NCI-H82 treated with DMSO at 0.1 percent for 48 hours (cell line): Measurements from ENCODE around the gene CYFIP1.

Experiments
- DNase-seq: peaks from one replicate; lab custom pipeline; 2025; ENCODE audit not compliant: unreplicated experiment; lab: John Stamatoyannopoulos, UW

Gene CYFIP1

DNA sequence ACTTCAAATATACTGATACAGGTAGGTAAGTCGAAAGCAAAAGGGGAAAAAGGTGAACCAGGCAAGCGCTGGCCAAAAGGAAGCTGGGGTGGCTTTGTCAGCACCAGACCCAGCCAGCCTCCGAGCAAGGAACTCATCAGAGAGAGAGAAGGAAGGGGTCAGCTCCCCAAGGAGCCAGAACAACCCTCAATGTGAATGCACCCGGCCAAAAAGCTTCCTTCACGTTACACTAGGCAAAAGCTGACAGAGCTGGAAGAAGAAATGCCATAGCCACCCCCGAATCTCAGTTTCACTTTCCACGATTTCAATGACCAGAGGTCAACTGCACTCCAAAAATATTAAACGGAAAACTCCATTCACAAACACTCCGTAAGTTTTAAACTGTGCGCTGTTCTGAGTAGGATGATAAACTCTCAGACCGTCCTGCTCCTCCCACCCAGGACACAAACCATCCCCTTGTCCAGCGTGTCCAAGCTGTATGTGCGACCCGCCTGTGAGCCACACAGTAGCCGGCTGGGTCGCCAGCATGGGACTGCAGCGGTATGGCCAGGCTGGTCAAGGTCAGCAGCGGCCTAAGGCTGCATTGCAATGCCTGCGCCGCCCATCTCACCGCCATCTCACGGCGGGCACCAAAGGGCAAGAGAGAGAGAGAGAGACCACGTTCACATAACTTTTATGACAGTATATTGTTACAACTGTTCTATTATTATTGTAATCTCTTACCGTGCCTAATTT lies 29.7 kb downstream of the CYFIP1 start:
- no peak for DNase-seq

DNA sequence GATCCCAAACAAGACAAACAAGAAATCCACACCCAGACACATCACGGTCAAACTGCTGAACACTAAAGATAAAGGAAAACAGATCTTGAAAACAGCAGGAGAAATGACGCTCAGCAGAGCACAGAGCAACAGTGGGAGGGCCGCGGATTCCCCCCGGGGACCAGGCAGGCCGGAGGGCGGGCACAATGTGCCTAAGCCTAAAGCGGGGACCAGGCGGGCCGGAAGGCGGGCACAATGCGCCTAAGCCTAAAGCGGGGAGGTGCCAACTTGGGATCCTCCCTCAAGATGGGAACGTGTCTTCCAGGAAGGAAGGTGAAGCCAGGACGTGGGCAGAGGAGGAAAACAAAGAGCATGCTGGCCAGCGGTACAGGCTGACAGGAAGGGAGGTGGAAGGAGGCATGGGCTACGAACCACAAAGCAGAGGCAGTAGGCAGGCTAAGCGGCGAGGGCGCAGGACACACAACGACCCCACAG lies 31.1 kb downstream of the CYFIP1 start:
- DNase-seq, result no peak

DNA sequence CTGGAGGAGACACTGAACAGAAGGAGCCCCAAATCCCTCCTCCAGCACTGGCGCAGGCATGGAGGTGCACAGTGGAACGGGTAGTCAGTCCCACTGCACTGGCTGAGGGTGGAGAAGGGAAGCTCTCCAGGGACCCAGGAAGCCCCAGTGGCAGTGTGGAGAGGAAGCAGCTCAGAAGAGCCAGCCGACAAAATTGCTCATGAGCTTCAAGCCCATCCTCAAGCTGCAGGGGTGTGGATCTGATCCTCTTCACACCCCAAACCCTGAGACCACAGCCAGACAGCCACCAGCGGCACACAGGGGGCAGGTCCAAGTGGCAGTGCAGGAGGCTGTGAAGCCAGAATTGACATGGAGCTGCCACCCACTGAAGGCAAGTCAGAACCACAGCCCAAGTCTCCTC lies 32.1 kb downstream of the CYFIP1 start:
- DNase-seq, result no peak

DNA sequence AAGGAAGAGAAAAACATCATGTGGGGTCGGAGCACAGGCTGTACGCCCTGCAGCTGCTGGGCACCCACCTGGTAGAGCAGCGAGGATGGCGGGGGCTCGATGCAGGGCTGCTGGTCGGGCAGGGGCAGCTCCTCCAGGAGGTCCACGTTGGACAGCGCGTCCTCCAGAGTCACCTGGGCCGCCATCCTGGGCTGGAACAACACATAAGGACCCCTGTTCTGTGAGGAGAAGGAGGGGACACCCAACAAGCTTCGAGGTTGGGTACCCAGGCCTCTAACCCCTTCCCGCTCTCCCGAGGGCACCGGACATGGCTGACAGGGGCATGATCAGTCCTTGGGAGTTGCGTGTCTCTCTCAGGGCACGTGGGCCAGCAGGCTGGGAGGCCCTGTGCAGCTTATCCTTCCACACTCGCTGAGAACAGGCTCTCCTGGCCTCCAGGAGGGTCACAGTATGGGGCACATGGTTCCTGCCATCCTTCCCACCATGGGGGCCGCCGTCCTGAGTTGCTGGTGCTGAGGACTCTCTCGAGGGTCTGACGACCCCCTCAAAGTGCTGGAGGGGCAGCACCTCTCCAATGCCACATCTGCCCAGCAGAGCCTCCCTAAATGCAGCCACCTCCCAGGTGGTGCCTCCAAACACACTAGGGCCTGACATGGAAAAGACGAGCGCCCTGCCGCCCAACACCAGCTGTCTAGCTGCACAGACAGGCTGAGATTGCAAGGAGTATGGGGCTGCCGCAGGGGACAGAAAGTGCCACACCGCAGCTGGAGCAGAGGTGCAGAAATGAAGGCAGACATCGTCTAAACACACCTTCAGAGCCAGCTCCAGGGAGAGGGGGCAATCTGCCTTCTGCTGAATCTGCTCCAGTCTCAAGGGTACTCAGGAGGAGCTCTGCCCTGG lies 32.8 kb downstream of the CYFIP1 start:
- no peak for DNase-seq

DNA sequence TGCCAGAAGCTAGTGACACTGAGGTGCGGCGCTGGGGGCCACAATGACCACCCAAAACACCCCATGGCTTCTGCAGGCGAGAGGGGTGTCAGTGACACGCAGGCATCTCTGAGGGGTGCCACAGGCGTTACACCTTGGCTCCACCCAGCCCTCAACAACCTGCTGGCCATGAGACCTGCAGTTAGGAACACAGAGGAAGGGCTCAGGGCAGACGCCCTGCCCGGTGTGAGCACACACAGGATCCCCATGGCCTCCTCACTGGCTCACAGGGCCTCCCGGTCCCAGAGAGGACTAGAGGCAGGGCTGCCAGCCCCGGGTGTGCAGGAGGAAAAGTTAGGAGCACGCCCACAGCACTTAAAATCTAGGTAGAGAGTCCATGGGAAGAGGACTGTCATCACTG lies 35.1 kb downstream of the CYFIP1 start:
- DNase-seq, result no peak

DNA sequence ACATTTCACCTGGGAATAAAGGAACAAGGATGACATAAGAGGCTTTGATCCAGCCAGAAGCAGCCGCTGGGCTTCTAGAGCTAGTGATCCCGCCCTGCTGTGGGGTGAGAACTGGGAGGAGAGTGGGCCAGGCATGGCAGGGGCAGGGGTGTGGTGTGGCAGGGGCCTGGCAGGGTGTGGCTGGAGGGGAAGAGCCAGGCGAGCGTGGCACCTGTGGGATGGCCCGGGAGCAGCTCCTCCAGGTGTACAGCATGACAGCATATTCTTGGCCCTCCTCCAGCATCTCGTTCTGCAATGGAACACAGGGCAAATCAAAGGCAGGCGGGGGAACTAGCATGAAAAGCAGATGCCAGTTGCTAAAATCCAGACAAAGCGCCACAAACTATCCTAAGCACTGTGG lies 35.5 kb downstream of the CYFIP1 start:
- DNase-seq, result no peak

DNA sequence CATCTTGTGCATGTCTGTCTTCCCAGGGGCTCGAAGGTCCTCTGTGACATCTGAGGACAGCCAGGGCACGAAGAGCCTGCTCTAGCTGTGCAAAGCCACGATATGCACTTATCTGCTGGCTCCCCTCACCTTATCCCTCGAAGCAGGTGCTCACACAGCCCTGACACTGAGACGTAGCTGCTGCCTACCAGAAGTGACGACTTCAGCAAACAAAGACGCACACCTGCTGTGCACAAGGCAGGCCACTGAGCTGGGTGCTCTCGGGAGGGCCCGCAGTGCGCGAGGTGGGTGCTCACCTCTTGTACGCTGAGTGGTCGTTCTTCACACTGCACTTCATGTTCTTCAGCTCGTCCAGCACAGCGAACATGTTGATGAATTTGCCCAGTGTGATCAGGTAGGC lies 37.3 kb downstream of the CYFIP1 start:
- no peak for DNase-seq

DNA sequence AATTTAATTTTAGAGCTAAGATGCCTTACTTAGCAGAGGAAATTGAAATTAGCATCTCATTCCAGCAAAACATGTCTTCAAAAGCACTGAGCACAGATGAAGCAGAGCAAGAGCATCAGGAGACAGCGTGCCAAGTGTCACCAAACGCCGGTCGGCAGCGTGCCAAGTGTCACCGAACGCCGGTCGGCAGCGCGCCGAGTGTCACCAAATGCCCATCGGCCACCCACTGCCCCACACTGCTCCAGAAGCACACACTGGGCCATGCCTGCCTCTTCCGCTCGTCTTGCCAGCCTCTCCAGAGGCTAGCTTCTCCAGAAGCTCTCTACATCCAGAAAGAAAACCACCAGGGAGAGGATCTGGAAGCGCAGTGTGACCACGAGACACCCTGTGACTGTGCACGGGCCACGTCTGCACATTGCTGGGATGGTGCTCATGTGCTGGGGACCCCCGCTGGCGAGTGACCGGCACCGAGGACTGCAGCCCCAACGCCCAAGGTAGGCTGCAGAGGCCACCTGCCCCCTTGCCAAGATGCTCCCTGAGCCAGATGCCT lies 37.8 kb downstream of the CYFIP1 start:
- no peak for DNase-seq

DNA sequence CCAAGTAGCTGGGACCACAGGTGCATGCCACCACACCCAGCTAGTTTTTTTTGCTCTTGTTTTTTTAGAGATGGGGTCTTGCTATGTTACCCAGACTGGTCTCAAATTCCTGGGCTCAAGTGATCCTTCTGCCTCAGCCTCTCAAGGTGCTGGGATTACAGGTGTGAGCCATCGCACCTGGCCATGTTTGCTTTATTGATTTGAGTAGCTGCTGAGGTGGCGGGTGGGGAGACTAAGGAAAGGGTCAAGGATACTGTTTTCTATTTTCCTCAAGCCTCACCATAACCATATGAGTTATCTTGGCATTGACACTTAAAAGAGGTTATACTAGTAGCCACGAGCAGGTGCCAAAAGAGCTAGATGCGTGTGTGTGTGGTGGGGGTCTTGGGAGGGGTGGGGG lies 39.0 kb downstream of the CYFIP1 start:
- DNase-seq, result no peak

DNA sequence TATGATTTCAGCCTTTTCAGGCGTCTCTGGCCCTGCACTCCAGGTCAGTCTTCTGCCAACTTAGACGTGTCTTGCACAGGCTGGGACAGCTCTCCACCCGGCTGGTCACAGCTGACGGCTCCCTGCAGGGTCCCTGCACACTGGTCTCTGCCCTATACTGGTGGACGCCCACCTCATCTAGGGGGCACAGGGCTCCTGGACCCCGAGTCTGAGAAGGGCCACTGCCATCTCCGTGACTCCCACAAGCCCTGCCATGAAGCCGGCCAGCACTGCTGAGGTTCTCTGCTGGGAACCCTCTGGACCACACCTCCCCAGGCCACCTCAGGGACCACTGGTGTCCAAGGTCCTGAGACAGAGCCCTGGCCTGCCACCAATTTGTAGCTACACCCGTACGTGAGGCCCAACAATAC lies 40.5 kb downstream of the CYFIP1 start:
- no peak for DNase-seq

DNA sequence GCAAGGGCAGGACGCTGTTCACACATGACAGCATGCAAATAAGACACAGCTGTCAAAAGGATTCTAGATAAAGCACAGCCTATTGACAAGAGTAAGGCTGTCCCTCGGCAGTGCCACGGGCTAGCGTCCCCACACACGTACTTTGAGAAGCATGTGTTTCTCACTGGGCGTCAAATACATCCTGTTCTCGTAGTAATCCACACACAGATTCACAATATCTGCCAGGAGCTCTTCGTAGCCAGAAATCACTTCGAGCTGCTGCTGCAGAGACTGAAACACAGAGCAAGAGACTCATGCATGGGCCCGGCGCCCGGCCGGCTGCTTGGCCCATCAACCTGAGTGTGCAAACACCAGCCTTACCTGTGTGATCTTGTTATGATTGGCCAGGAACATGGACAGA lies 41.1 kb downstream of the CYFIP1 start:
- DNase-seq, result no peak

DNA sequence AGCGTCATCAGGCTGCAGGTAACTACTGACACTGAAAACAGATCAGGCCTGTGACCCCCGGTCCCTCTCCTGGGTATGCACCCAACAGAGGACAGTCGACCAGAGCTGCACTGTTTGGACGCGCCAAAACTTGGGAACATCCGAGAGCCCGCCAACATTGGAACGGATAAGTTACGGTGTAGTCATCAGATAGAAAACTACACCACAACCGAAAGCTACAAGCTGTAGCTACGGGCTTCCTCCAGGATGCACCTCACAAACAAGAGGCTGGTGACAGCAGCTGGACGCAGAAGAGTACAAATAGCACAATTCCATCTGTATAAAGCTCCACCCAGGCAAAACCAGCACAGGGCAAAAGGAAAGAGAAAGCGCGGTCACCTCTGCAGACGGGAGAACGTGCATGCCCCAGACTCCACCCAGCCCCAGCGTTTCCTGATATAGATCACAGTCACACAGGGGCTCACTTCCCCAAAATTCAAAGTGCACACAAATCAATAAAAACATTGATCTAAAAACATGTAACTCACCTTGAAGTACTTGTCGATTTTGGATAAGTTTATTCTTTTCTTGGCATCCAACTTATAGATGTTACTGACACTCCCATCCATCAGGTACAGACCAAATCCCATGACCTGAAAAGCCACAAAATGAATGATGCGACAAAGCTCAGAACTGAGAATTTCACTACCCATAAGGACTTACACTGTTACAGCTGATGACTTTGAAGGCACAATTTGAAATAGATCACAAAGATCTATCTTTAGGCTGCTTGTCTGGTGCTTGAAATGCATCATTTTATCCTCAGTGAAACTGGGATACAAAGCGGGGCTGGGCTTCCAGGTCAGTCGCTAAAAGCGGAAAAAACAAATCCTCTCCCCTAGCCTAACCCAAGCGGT lies 43.3 kb downstream of the CYFIP1 start:
- DNase-seq, result no peak

DNA sequence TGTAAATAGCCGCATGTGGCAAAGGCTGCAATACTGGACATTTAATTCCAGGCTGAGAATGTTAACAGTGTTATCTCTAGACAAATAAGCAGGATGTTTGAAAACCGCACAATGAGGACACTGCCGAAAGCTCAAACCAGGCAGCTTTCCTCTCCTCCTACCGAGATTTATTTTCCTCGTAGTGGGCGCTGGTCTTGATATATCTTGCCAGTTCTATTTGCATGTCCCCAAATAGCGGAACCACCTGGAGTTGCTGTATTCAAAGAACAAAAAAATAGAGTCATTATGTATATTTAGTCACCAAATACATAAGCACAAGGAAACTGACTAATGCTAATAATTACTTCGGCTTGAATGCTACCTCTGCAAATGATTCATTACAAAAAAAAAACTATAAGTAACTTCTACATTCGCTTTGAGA lies 46.5 kb downstream of the CYFIP1 start:
- DNase-seq, result no peak

DNA sequence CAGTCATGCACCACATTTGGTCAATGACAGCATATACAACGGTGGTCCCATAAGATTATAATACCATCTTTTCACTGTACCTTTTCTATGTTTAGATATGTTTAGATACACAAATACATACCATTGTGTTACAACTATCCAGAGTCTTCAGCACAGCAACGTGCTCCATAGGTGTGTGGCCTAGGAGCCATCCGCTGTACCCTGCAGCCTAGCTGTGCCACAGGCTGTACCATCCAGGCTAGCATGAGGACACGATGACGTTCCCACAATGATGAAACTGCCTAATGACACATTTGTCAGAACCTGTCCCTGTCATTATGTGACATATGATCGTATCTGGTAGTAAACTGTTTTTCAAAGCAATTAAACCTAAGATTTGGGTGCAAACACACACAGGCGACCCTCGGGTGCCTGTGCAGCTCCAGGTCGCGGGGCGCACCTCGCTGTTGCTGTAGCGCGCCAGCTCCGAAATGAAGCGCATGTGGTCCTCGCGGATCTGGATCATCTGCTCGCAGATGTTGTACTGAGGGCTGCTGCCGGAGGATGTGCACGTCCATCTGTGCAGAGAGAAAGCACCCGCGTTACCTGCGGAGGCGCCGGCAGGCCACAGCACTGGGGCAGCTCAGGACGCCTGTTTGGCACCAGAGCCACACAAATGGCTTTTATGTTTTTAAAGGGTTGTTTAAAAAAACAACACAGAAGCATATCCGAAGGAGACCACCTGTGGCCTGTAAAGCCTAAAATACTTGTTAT lies 48.2 kb downstream of the CYFIP1 start:
- no peak for DNase-seq

DNA sequence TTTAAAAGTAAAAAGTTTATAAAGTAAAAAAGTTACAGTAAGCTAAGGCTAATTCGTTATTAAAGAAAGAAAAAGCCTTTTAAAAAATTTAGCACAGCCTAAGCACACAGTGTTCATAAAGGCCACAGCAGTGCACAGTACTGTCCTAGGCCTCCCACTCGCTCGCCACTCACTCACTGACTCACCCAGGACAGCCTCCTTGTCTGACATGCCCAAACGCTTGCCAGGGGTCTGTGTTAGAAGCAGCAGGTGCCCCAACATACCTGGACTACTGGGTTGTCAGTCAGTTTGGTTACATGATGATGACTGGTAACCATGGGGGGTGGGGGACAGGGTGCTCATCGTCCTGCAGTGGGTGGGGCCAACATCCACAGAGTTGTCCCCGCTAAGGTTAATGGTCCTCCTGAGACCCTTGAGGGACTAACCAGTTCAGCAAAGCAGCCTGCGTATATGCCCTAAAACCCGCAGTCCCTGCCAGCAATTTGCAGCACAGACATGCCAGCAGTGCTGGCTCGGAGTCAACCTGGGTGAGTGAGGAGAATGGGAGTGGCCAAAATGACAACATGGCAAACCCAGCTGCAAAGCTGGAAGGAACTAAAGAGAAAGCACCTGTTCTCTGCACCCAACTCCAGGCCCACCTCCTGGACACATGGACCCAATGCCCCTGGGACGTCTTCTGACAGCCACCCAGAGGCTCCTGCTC lies 49.2 kb downstream of the CYFIP1 start:
- DNase-seq, result no peak

DNA sequence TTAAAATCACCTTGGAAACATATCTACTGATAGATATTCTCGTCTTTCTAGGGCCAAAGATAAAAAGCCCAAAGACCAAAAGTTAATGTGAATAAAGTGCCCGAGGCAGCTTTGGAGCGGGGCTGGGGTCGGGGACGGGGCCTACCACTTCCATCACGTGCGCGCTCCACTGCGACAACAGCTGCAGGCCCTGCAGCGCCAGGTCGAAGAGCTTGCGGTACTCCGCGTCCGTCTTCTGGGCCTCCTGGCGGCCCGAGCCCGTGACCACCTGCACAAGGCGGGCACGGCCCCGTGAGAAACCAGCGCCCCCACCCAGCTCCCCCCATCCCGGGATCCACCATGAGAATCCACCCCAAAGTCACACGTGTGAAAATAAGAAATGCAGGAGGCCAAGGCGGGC lies 52.4 kb downstream of the CYFIP1 start:
- DNase-seq, result no peak

DNA sequence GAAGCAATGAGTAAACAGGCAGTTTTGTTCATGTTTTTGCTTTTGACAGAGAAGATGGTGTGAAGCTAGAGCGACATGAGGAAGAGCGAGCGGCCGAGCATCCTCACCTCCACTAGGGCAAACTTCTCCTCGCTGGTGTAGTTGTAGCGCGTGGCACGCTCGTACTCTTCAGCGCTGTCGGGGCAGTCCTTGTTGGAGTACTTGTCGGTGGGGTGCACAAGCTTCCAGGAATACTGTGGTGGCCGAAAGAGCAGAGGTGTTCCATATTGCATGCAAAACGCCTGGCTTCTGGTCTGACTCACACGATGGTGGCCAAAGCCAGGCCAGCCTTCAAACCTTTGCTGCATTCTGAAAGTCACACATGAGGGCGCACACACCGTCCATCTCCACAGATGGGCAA lies 54.3 kb downstream of the CYFIP1 start:
- no peak for DNase-seq

DNA sequence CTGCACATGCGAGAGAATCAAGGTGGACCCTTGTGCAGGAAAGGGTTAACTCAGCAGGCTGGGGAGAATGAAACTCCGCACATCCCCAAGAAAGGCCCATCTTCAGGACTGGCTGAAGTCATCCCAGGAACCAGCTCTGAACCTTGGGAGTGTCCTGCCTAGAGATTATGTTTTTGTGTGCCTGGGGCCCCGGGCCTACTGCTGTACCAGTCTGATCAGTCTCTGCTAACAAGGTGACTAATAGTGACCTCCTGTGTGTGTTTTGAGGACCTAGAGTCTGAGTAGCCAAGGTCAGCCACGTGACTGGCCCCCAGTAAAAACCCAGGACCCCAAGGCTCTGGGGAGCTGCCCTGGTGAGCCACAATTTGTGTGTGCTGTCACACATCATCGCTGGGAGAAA lies 58.2 kb downstream of the CYFIP1 start:
- no peak for DNase-seq

DNA sequence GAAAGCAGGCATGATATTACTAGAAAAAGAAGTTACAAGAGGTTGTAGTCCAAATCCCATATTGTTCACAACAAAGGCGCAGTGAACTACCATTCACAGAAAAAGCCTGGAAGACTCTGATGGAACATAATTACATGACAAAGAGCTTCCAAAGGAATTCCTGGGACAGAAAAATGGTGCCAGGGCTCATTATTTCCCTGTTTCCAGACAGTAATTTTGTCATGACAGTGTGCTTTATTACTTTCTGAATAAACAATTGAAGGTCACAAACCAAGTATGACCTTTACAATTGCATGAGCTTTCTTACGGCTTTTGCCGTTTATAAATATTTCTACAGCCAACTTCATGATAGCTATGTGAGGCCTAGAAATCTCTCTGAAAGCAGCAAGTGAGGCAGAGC lies 61.0 kb downstream of the CYFIP1 start:
- DNase-seq, result no peak
